Erythroblast (primary cell): Measurements from ENCODE around the gene IFT57.

Experiments used
- GATA1 ChIP-seq: IDR thresholded peaks from 2 replicates; pipeline ENCODE4 v1.6.1; 2011; ENCODE audit warnings: low read depth, mild to moderate bottlenecking, control low read depth, low read length, moderate library complexity
- POLR2A ChIP-seq: IDR thresholded peaks from 2 replicates; pipeline ENCODE4 v1.6.1; 2011; ENCODE audit warnings: mild to moderate bottlenecking, low read length

DNA sequence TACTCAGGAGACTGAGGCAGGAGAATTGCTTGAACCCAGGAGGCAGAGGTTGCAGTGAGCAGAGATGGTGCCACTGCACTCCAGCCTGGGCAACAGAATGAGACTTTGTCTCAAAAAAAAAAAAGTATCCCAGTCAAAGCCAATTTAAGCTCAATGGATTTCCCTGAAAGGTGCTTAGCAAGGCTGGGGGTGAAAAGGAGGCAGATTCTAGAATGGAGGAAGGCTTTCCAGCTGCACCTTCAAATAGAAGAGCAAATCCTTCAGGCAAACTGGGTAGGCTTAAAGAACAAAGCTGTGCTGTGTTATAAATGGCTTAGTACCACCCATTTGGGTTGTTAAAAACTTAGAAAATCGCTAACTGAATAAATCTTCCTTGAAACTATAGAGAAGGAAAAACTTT, 3.0 kb upstream of the IFT57 start:
- TF ChIP-seq POLR2A (no peak), GATA1 (no peak)
